DMS53 treated with DMSO at 0.1 percent for 48 hours (cell line): ENCODE results near the gene DMWD.
A peak's percentile ranks its signal among the peaks of the same experiment; 100 is the strongest.

ENCODE experiments used
- DNase-seq: peaks from one replicate; lab custom pipeline; 2025; ENCODE audit not compliant: unreplicated experiment; lab: John Stamatoyannopoulos, UW

The DMWD gene

GRCh38 chr19:45771311-45771933 is 21.2 kb downstream of the DMWD start:
- DNase-seq, result peak; percentile 58

GRCh38 chr19:45770192-45771101 is 22.2 kb downstream of the DMWD start:
- DNase-seq, result peak; percentile 98

DNA sequence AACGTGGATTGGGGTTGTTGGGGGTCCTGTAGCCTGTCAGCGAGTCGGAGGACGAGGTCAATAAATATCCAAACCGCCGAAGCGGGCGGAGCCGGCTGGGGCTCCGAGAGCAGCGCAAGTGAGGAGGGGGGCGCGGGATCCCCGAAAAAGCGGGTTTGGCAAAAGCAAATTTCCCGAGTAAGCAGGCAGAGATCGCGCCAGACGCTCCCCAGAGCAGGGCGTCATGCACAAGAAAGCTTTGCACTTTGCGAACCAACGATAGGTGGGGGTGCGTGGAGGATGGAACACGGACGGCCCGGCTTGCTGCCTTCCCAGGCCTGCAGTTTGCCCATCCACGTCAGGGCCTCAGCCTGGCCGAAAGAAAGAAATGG is 22.8 kb downstream of the DMWD start:
- peak; percentile 53 for DNase-seq

GRCh38 chr19:45768984-45769782 is 23.5 kb downstream of the DMWD start, which contains the start of gene SIX5:
Gene SIX5 (minus strand): TSS chr19:45769252. CDS start chr19:45768844, 408 bp downstream.
- DNase-seq, result peak; percentile 94

GRCh38 chr19:45768655-45768983 is 24.0 kb downstream of the DMWD start:
- DNase-seq, result no peak

DNA sequence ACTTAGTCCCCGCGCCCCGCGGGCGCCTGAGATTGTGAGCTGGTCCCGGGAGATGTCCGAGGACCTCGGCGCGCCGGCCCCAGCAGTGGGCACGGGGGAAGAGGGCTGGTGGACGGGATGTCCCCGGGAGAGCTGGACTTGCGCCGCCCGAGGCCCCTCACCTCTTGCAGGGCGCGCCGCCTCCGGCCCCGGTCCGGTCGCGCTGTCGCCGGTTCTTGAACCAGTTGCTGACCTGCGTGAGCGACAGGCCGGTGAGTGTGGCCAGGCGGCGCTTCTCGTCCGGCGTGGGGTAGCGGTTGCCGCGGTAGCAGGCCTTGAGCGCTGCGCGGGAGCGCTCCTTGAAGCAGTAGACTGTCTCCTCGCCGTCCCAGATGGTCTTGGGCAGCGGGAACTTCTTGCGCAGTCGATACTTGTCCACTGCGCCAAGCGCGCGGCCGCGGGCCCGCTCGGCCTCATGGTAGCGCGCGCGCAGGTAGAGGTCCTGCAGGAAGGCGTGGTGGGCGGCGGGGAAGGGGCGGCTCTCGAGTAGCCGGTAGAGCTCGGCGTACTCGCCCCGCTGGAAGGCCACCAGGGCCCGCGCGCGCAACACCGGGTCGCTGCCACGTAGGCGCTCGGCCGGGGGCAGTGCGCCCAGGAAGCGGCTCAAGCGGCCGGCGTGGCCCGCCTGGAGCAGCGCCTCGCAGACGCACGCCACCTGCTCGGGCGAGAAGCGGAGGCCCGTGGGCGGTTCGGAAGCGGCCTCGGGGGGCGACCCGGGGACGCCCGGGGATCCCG is 24.6 kb downstream of the DMWD start:
- DNase-seq, result peak; percentile 29

- no peak for DNase-seq
Observed at GRCh38 chr19:45767410-45767880, 25.2 kb downstream of the DMWD start.

DNA sequence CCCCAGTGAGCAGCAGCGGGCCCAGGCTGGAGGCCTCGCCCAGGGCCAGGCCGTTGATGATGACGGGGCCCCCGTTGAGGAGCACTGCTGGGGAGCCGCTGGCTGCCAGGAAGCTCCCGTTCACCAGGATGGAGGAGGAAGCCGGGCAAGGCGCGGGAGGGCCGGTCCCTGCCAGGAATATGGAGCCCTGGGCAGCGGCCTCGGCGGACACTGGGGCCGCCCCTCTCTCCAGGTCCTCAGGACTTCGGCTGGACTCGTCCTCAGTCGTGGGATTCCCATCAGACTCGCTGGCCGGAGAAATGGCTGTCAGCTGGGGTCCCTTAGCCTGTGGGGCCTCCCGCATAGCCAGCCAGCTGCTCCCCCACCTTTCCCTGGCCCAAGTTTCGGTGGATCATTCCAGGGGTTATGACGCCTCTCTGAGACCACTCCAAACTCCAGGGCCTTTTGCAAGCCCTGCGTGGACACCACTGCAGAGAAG is 25.7 kb downstream of the DMWD start:
- DNase-seq, result no peak

- DNase-seq, result no peak
Observed at GRCh38 chr19:45766296-45766868, 26.3 kb downstream of the DMWD start.

DNA sequence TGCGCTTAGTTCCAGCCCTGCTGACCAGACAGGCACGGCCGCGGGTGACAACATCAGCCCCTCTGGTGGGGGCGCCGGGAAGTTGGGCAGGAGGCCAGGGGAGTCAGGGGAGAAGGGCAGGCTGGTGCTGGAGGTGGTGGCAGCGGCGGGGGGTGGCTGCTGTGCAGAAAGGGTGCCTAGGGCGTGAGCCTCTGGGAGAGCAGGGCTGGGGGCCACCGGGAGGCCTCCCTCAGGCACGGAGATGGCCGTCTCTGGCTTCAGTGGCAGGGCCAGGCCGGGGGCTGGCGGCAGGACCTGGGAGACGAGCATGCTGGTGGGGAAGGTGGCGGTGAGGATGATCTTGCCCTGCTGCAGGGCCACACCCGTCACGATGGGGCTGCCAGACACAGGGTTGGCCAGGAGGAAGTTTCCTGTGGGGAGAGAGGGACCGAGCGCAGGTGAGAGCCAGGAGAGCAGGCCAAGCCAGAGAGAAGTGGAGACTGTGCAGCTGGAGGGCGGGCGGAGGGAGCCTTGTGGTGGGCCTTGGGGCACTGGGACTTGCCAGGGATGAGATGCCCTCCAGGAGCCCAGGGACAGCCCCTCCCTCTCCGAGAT is 26.8 kb downstream of the DMWD start:
- DNase-seq, result no peak

GRCh38 chr19:45764945-45765701 is 27.5 kb downstream of the DMWD start:
- DNase-seq, result no peak

DNA sequence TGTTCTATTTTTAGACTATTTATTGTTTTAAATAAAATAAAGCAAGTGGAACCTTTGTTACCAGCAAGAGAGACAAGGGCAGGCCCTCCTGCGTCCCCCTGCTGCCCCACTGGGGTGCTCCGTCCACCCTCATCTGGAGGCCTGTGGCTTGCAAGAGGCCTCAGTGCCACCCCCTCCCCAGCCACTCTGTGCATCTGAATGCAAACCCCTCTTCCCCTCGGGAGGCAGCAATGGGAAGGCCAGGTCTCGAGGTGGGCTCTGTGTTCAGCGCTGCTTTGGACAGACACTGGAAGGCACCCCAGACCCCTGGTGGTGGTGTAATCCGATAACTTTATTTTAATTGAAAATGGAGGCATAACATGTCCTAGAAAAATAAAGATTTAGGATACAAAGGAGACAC is 28.2 kb downstream of the DMWD start:
- DNase-seq, result no peak

GRCh38 chr19:45763691-45764294 is 28.9 kb downstream of the DMWD start:
- no peak for DNase-seq

GRCh38 chr19:45762870-45763631 is 29.6 kb downstream of the DMWD start:
- DNase-seq, result no peak

GRCh38 chr19:45761714-45762113 is 30.9 kb downstream of the DMWD start:
- no peak for DNase-seq

- no peak for DNase-seq
Observed at GRCh38 chr19:45758921-45759320, 33.7 kb downstream of the DMWD start.

DNA sequence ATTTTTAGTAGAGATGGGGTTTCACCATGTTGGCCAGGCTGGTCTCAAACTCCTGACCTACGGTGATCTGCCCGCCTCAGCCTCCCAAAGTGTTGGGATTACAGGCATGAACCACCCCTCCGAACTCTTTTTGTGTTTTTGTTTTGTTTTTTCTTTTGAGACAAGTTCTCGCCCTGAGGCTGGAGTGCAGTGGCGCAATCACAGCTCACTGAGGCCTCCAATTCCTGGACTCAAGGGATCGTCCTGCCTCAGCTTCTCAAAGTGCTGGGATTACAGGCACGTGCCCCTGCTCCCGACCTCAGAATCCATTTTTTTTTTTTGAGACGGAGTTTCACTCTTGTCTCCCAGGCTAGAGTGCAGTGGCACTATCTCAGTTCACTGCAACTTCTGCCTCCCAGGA is 35.0 kb downstream of the DMWD start:
- DNase-seq, result no peak

GRCh38 chr19:45754323-45754722 is 38.3 kb downstream of the DMWD start:
- no peak for DNase-seq
